ENCODE measurements around the gene ZBTB20. TPM values are rescaled to one million over a fixed set of nuclear protein-coding genes. Genes with fewer than 3 reads are reported as not detected.

The ZBTB20 gene
- polyA plus RNA-seq, 10 donors = 2.0 to 4.9 (median 3.7) TPM

GRCh38 chr3:114411190-114411668 is 735.9 kb downstream of the ZBTB20 start:
- DNase-seq = peak in 2 of 3 donors; percentile 22 to 67

- DNase-seq = no peak
These were observed 738.1 kb downstream of the ZBTB20 start for GRCh38 chr3:114408736-114409670.

DNA sequence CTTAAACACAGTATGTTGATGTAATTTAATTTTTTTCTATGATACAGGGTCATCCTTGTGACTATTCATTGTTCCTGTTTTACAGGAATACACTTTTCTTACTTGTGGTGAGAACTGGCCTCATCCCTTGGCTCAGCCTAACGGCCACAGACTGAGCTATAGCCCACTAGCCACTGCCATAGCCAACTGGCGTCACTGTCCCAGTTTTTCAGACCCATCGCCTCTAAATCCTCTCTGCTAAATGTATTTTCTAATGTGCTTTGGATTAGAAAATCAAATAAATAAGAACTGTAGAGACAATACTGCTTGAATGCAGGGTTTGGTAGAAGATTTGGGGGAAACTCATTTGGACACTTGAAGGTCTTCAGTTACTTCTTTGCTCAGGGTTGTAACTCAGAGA is 740.2 kb downstream of the ZBTB20 start:
- DNase-seq = no peak

- no peak for DNase-seq
These were observed 740.8 kb downstream of the ZBTB20 start for GRCh38 chr3:114406286-114406685.

GRCh38 chr3:114405202-114405990 is 741.7 kb downstream of the ZBTB20 start:
- DNase-seq = no peak

DNA sequence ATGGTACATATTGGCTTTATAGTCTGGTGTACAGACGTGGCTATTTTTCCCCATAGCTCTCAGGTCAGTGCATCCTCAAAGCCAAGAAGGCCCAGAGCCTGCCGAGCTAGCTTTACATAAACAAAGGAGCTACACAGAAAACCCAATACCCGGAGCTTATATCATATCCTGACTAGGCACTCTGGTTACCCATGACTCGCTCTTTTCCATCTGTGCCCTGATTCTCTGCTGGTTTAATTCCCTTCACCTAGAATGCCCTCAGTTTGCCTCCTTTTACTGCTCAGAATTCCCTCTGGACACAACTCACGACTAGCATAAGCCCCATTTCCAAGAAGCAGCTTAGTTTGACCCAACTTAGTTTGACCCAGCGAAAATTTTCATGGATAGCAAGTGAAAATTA is 742.5 kb downstream of the ZBTB20 start:
- DNase-seq = no peak

DNA sequence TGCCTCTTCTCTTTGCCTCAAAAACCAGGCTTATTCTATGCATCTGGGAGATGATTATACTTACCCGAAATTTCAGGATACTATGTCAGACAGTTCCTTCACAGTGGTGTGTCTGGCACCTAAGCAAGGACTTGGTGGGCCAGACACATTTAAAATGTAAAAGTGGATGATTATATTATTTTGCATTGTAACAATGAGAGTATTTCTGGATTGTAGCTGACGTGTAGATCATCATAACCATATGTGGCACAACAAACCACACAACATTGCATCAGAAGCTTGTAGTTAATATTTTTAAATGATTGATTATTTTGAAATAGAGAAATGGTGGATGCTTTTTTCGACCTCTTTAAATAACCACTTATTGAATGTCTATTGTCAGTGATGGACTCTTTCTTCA is 744.2 kb downstream of the ZBTB20 start:
- DNase-seq = no peak

DNA sequence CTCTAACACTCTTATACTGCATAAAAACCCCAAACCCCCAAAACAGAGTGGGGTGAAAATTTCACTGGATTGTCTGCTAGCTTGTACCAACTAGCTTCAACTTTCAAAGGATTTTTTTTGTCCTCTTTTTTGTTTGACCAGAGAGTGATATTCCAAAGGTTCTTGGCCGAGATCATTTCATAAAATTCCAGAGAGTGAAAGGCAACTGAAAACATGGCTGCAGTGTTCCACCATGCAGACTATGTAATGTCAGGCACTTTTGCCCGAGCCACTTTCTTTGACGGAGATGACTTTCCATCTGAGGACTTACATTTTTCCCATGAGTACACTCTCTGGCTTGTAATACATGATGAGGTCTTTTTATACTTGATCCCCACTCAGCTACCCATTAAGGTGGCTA is 745.7 kb downstream of the ZBTB20 start:
- DNase-seq = no peak

- no peak for DNase-seq
These were observed 746.7 kb downstream of the ZBTB20 start for GRCh38 chr3:114400371-114400770.

DNA sequence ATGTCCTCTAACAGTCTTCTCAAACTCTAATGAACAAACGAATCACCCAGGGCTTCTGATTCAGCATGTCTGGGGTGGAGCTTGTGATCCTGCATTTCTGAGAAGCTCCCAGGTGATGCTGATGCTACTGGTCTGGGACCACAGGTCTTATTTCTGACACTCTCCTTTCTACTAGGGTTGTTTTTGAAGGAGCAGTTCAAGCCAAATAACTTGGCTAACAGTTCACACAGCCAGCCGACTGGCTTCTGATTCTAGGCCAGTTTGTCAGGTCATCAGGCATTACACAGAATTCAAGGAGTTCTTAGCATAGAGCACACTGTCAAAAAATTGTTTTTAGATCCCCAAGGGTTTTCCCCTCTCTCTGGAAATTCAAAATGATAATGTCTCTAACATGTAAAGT is 752.5 kb downstream of the ZBTB20 start:
- DNase-seq = no peak

DNA sequence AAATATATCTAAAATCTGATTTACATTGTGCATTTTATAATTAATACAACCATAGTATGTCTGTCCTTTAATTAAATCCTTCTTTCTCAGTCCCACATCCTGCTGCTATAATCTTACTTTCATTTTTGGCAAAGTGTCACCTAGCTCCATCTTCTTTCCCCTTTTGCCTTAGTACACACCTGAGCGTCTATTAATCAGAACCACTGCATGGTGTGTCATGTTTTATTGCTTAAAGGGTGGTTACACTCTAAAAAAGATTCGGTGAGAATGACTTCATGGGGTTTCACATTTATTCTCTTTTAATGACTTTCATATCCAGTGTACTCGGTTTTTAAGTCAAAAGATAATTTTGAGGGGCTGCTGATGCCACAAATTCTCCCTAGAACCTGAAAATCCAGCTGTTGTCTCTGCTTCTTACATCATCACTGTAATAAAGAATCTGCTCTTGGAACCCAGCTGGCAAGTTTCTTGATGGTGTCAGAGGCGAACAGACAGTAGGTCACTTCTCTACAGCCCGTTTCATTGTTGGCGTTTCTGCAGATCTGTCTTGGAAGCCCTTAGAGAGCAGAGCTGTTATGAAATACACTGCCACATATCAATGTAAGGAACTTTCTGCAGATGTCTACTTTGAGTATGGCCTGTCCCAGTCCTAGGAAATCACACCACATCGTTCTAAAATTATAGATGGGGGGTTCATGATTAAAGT is 753.6 kb downstream of the ZBTB20 start:
- no peak for DNase-seq

DNA sequence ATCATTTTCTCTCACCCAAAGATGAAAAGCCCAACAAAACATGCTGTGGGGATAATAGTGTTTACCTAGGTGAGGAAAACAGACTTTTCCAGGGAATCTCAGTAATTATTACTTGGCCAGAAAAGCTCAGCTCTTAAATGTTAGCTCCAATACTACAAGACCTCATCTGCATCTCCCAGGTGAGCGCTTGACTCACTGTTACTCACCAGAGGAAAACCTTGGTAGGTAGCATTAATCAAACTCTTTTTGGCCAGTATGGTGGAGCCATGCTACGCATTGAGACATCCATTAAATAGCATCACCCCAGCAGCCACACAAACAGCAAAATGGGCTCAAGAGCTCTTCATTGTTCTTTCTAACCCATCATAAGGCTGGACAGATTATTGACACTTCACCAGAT is 754.3 kb downstream of the ZBTB20 start:
- DNase-seq = no peak

- DNase-seq = no peak
These were observed 757.9 kb downstream of the ZBTB20 start for GRCh38 chr3:114389156-114389555.

- no peak for DNase-seq
These were observed 762.6 kb downstream of the ZBTB20 start for GRCh38 chr3:114384558-114384903.

GRCh38 chr3:114383875-114384557 is 763.1 kb downstream of the ZBTB20 start:
- DNase-seq = peak; percentile 82 to 91 (median 87)

GRCh38 chr3:114380233-114380651 is 766.8 kb downstream of the ZBTB20 start:
- DNase-seq = peak; percentile 42 to 69 (median 67)

GRCh38 chr3:114379266-114379665 is 767.8 kb downstream of the ZBTB20 start:
- no peak for DNase-seq

DNA sequence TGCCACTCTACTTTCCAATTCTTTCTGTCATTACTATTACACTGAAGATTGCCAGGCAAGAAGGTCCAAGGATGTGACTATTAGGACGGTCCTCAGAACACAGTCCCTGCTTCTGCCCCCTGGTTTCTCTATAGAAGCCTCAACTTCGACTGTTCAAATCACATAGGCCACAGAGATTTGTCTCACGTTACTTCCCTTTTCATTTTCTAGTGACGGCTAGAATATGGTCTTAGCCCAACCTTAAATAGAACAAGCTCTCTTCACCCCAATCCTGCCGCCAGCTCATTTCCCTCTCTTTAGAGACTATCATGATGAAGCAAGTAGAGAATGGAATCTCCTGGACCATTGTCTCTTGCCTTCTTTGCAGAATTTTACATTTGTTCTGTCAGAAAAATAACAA is 768.3 kb downstream of the ZBTB20 start:
- no peak for DNase-seq

GRCh38 chr3:114377426-114377825 is 769.7 kb downstream of the ZBTB20 start:
- no peak for DNase-seq

DNA sequence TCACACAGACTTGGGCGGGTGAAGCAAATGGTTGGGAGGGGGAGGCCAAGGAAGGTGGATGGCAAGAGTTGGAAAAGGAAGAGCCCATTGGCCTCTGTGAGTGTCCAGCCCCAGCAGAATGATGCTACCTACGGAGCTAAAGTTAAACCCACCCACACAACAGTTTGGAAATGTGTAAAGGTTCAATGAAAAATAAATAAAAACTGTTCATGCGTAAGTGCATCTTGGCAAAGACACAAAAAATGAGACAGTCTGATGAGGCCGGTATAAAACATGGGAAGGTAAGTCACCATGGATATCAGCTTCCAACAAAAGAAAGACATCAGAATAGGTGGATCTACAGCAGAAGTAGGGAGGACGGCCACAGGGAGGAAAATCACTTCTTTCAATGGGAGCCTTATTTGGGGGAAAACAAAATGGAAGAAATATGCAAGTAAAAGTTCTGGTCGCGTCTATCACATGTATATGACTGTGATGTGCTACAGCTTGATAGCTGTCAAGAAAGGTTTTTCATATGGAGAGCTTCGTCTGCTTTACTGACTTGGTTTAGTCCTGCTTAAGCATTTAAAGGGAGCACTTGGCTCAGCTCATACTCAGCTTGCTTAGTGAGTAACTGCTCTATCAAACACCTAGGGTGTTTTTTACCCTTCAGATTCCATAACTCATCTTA is 770.4 kb downstream of the ZBTB20 start:
- DNase-seq = no peak

All from muscle of back (tissue), 11 donors.